Raji (cell line): ENCODE data around the gene PPY.

ENCODE experiments used
- POLR2A ChIP-seq: IDR thresholded peaks from 2 replicates; pipeline ENCODE4 v1.6.1; 2011; ENCODE audit warnings: low read depth, low read length, control low read depth; ENCODE audit not compliant: insufficient read depth

The PPY gene

DNA sequence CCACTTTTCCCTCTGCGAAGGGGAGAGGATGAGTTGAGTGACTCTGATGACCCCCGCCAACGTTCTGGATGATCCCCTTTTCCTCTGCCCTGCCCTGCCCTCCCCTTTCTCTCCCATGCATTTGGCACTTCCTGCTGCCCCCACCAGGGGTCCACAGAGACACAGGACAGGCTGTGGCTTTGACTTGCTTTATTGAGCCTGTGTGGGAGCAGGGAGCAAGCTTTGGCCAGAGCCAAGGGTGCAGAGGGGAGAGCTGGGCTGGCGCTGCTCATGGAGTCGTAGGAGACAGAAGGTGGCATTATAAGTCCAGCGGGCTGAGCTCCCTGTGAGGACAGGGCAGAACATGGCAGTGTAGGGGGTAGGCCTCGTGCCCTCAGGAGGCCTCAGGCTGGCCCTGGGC, 1.6 kb downstream of the PPY start:
- TF ChIP-seq POLR2A = no peak

DNA sequence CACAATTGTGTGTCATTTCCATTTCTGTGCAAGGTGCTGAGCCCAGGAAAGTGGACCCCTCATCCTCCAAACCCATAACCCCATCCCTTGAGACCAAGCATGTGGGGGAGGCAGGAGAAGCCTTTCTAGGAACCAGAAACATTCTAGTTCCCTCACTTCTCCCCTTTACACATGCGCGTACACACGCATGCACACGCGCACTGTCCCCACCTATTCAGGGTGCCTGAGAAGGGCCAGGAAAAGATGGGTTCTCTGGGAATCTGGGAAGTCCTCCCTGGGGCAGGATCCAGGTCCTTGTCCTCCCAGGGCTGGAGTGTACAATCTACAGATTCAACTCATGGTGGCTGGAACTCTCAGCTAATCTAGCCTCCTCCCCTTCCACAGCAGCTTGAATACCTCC, 2.4 kb downstream of the PPY start:
- no peak for TF ChIP-seq POLR2A

DNA sequence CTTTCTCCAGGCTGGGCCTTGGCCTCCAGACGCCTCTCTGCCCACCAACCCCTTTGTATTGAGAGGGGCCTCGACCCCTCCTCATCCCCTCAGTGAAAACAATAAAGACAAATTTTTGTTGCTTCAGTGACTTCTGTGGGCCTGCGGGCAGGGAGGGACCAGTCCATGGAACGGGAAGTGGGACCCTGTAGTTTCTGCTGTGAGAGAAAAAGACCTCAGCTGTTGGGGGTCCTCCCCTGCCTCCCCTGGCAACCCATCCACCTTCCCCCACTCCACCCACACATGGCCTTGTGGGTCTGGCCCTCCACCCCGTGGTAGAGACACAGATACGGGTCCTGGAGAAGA, 3.5 kb downstream of the PPY start:
- TF ChIP-seq POLR2A = no peak

DNA sequence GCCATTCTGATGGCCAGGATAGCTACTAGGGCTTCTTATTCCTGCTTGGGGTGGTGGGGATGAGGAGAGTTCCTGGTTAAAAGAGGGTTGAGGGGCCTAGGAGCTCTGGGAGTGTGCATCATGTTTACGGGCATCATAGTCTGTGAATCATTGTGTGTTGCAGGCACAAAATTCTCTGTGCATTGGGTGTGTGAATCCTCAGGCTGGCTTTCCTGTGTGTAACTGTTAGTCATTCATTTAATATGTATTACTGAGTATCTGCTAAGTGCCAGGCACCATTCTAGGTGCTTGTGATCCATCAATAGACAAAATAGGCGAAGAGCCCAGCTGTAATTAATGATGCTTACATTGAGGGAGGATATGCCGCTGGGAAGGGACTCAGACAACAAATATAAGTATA, 5.8 kb downstream of the PPY start:
- TF ChIP-seq POLR2A = no peak

DNA sequence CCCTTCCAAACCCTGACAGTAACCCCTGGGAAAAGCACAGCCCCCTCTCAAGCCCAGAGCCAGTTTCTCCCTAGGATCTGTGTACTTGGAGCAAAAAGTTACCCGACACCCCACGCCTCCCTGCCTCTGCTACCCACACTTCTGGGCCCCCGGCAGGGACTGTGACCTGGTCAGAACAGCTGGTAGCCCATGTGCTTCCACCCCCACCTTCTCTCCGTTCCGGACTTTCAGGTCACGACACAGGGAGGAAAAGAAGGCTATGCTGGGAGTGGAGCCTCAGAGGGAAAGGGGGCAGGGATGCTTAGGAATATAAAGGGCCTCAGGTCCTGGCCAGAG, 6.4 kb downstream of the PPY start:
- no peak for TF ChIP-seq POLR2A

DNA sequence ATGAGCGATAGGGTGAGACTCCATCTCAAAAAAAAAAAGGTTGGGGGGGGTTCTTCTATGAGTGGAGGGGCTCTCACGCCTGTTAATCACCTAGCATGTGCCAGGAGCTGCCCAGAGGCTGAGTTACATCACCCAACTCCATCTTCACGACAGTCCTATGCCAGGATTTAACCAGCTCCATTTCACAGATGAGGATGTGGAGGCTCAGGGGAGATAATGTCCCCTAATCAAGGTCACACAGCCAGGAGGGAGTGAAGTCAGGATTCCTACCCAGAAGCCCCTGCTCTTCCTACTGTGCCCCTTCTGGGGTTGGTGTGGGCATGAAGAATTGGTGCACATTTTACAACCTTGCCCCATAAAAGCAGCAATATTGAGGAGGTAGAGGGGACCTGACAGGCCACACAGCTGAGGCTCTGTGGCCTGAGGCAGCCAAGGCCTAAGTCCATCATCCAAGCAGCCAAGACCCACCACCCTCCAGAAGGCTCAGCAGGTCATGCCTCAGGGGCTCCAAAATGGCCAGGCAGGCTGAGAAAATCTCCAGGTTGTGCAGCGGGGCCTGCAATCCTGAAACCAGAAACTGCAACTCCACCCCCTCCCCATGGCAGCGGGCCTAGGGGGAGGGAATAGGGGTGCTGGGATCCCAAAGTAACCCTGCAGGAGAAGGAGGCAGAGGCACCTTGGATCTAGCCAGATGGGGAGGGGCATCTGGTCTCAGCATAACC, 6.9 kb downstream of the PPY start:
- no peak for TF ChIP-seq POLR2A

DNA sequence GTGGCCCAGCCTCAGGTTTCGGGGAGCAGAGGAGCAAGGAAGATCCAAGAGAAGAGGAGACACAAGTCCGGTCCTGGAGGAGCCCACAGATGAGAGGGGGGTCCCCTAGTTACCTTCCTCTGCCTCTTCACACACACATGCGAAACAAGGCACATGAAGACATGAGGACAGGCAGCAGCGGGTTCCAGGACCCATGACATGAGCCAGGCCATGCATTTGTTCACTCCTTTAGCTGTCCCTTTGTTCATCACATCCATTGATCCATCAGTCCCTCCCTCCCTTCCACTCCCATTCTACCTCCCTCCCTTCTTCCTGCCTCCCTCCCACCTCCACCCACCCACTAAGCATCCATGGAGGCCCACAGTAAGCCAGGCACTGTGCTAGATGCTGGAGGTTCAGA, 9.4 kb downstream of the PPY start:
- no peak for TF ChIP-seq POLR2A

DNA sequence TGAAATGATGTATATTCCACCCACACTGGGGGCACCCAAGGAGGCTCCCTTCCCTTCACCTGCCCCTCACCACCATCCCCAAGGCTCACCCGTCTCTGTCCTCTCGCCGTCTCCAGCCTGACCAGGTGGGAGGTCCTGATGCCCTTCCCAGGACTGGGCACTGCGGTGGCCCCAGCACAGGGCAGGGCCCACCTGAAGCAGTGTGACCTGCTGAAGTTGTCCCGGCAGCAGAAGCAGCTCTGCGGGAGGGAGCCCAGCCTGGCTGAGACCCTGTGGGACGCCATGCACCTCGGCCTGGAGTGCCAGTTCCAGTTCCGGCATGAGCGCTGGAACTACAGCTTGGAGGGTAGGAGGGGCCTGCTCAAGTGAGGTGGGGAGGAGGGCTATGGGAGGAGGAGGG, 9.9 kb downstream of the PPY start:
- TF ChIP-seq POLR2A = no peak

DNA sequence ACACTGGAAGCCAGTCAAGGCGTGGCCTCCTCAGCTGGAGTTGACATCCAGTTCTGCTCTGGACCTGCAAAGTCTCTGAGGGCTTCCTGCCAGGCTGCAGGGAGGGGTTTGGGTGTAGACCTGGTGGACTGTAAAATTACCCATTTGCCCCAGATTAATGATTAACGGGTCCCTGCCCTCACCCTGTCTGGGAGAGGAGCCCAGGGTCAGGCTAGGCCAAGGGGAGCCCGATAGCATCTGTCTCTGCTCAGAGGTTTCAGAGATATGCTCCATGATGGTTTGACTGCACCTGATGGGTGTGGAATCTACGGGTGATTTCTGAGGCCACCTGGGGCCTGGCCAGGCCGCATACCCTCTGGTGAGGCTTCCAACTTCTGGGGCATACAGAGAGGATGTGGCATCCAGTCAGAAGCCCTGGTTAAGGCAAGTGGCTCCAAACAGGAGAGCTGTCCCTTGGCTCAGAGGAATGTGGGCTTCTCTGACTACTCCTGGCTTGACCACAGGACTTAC, 11.2 kb downstream of the PPY start:
- no peak for TF ChIP-seq POLR2A

DNA sequence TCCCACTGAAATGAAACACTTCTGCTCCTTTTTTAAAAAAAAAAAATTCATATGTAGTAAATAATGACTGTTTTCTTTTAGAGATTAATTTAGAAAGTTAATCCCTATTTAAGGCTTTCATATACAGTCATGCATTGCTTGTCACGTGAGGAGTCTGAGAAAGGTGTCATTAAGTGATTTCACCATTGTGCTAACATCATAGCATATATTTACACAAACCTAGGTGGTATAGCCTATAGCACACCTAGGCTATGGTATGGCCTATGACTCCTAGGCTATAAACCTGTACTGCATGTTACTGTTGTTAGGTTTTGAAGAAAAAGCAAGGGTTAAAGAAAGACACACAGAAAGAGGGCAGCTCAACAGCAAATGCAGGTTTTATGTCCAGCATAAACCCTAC, 13.7 kb downstream of the PPY start:
- TF ChIP-seq POLR2A = no peak

DNA sequence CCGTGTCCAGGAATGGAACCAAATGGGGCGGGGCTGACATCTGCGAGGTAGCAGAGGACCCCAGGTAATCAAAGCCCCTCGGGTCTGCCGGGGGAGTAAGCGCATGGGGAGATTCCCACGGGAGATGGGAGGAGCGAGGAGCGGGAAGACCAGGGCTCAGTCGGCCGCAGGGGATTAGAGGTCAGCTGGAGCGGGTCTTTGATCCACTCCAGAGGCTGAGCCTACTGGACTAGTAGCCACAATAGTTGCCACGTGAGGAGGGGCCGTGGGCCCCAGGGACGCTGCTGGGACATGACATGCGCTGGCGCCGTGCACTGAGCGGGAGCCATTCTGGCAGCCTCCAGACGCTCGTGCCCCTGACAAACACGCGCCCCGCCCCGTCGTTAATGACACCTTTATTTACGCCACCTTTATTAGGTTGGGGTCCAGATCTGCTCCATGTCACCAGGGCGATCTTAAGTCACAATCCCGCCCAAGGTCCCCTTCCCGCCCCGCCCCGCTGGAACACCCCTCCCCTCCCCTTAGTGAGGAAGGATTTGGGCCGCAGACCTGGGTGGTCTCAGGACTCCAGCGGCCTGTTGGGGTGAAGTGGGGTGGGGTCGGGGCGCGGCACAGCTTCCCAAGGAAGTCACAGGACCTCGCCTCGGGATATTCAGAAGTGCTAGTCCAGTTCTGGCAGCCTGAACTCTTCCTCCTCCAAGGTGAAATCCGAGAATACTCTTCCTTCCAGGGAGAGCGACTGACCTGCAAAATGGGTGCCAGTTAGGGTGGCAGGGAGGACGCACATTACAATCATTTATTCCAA, 15.0 kb downstream of the PPY start:
- TF ChIP-seq POLR2A = no peak

DNA sequence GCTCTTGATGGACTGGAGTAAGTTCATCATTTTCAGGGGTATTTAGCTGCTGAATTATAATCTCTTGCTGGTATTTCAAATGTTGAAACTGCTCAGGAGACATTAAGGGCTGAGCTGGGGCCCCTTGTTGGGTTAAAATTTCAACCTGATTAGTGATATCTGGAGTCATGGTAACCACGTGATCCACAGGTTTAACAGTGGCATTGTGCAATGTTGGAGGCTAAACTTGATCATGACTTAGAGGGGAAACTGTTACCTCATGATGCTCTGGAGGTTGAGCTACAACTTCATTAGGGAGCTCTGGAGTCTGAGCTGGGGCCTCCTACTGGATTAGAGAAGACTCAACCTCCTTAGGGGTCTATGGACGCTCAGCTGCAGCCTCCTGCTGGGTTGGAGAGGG, 17.7 kb downstream of the PPY start:
- TF ChIP-seq POLR2A = no peak

DNA sequence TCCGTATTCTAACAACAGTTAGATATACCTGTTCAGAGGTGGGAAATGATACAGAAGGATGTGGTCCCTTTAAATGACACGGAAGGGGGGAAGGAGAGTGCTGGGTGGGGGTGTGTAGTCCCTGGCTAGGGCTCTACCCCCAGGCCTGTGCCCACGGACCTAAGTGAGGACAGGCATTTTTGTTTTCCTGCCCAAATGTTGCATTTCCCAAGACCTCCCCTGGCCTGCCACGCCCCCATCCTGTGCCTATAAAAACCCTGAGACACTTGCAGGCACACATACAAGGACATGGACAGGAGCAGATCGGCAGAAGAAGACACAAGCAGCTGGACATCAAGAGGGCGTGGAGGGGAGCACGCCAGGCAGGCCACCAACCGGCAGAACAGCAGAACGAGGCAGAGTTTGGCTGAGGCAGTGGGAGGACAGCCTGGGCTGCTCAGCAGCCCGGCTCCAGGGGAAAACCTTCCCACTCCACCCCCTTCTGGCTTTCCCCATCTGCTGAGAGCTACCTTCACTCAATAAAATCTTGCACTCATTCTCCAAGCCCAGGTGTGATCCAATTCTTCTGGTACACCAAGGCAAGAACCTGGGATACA, 21.7 kb downstream of the PPY start:
- TF ChIP-seq POLR2A = no peak

DNA sequence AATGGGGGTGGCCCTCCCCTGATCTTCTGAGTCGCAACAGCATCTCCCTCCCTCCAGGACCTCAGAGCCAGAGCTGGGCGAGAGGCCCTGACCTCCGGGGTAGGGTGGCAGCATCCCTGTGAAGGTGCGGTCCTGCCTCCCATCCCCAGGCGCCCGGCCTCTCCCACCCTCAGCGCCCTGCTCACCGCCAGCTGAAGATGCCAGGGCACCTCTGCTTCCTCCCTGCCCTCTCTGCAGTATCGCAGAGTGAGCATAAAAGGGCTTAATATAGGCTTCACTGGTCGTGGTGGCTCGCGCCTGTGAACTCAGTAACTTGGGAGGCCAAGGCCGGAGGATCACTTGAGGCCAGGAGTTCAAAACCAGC, 24.3 kb downstream of the PPY start:
- TF ChIP-seq POLR2A = no peak

DNA sequence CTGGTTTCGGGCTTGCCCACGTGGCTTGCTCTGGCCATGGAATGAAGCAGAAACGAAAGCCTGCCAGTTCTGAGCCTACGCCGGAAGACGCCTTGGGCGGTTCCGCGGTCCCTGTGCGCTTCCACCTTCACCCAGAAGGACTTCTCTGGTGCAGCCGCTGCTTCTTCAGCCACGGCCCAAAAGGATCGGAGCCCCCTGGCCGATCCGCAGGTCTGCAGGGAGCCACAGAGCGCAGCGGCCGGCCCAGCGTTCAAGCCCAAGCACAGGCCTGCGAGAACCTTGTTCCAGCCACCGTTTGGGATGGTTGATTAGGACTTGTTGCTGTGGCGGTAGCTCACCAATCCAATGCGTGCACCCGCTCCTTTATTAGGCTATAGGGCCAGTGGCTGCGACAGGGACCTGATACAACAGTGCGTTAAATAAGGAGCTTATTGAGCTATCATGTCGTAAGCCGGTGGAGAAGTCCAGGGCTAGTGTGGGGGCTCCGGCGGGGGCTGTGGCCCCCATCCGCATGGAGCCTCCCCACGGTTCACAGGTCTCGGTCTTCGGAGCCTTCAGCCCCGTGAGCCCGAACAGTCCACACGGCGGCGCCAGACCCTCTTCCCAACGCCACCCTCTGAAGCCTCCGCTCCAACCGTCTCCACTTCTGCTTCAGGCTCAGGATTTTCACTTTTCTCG, 24.8 kb downstream of the PPY start:
- no peak for TF ChIP-seq POLR2A

DNA sequence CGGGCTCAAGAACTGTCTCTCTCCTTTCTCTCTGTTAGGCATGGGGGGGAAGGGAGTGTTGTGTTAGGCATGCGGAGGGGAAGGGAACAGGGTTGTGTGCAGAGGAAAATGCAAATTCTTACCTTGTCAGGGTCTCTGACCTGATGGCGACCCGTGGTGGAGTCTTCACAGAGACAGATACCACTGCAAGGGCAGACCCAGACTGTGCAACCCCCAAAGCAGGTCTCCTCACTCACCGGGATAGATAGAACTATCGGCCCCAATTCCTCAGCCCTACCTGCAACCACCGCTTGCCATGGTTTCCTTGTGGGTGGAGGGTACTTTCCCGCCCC, 25.3 kb downstream of the PPY start:
- no peak for TF ChIP-seq POLR2A
